Ammon's horn (tissue), 1 donor: Measurements from ENCODE around the gene ST3GAL5.
"Not testable (repeated sequence)": the region's sequence is repeated elsewhere in the genome, so short reads cannot be mapped to it uniquely, and the experiment has no call there.

Experiments
- DNase-seq: peaks from one replicate; pipeline ENCODE4 v3.0.0-alpha.2; 2016; ENCODE audit warnings: low spot score

ST3GAL5 gene

DNA sequence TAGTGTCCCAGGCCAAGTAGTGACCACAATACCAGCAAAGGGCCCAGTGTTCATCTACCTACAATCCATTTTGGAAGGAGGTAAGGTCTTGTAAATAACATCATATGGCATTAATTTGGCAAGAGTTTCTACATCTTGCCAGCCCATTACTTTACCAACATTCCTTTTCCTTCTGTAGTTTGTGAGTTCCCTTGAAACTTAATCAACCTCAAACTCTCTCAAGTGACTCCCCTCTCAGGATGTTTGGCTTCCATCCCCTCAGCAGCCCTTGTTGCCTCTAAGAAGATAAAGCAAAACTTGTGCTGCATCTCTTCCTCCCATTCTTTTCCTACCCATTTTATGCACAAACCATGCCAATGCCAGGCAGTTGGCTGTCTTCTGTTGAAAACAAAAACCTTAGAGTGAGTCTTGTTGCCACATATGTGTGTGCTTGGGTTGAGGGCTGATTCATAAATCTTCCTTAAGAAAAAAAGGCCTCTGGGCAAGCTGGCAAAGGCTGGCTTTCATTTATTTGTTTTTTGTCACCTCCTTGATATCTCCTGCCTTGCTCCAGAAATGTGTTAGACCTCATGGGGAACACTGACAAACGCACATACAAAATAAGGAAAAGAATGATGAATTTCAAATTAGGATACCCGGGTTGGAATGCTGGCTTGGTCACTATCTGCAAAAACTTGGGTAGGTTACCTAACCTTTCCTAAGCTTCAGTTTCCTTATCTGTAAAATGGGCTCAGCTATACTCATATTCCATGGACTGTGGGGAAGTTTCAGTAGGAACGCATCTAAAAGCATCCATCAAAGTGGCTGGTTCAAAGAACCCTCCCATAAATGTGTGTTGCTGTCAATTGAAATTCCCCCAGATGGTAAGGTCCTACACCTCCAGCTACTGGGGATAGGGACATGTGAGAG lies 29.4 kb upstream of the ST3GAL5 start:
- no peak for DNase-seq

DNA sequence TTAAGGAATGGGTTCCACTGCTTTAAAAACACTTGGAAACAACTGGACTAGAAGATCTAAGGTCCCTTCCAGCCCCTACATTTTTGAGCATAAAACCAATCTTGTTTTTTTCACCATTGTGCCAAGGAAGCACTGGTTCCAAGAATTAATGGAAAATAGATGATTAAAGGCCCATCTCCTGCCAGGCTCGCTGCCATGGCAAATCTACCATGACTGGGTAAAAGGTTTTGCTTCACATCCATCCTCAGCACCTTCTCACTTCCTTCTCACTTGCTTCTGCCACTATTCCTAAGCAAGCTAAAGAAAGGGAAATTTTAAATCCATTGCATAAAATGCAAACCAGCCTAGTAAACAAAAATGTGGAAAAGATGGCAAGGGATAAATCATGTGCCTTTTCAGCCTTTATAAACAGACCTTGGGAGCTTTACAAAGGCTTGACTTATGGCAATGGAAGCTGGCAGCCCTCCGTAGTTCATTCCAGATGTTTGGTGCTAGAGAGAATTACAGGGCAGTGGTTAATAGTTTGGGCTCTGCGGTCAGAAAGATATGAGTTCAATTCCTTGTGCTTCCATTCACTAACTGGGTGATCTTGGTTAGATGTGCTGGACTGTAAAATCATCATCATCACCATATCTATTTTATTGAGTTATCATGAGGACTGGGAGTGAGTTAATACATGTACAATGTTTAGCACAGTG lies 27.0 kb upstream of the ST3GAL5 start:
- no peak for DNase-seq

DNA sequence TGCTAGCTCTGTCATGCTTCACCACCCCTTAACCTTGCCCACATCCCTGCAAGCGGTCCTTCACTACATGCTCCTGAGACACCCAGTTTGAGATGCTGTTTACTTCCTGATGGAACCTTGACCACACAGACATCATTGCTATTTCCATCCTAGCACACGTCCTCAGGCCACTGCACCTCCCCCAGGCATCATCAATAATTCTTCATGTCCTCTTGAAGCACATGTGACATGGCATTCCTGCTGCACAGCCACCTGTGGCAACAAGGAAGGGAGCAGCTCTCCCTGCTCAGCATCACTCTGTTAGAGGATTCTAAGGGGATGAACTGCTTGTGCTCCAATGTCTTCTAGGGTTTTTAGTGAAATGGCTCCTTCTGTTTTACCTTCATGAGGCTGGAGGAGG lies 26.1 kb upstream of the ST3GAL5 start:
- DNase-seq = no peak

DNA sequence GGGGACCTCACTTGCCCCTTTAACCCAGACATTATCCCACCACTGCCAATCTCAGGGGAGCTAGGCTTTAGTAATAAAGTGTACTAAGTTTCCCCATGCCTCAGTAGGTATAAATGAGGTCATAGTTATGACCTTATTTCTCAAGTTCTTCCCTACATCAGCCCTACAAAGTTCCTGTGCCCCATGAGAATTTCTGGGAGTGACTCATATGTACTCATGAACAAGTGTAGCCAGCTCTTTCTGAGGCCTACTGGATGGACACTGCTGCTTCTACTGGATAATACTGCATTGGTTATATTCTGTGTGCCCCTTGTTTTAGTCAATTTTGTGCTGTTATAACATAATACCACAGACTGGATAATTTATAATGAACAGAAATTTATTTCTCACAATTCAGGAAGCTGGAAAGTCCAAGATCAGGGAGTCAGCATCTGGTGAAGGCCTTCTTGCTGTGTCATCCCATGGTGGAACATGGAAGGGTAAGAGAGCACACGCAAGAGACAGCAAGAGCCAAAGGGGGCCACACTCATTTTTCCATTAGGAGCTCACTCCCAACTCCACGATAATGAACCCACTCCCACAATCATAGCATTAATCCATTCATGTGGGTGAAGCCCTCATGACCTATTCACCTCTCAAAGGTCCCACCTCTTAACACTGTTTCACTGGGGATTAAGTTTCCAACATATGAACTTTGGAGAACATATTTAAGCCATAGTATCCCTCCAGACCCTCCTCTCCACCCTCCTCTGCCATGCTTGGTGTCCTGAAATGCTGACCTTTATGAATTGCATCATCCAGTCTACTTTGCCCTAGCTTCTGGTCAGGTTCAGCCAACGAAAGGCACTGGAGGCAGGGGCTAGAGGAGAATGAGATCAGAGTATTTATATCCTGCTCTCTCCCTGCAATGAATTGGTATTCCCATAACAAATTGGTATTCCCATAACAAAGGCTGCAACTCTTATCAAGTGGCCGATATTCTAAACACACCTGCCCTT lies 25.4 kb upstream of the ST3GAL5 start:
- DNase-seq = no peak

DNA sequence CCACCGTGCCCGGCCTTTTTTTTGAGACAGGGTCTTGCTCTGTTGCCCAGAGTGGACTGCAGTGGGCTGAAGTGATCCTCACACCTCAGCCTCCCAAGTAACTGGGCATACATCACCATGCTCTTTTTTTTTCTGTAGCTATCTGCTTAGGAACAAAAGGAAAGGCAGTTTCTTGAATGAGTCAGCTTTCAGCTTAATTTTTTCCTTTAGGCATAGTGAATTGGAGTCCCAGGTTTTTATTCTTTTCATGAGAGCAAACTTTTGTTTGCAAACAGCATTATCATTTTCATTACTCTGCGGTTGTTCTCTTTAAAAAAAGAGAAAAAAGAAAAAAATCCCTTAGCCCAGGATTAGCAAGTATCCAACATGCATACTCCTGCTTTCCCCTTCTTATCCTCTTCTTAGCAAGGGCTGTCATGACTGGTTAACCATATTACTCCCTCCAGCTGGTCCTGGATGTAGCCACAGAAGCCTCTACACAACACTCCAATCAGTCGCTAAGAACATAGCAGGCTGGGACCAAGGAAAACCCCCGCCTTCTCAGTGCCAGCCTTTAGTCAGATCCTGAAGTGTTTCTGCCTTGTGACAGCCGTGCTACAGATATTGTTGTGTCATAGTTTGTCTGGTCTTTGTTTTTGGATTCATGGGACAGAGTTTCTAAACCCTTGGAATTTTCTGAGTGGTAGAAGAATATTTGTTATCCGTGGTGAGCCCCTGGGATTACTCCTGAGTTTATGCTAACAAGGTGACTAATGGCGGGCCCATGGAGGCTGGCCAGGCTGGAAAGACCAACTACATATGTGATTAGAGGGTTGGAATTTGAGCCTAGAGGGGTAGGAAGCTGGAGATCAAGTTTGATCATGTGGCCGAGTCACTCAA lies 23.3 kb upstream of the ST3GAL5 start:
- no peak for DNase-seq

DNA sequence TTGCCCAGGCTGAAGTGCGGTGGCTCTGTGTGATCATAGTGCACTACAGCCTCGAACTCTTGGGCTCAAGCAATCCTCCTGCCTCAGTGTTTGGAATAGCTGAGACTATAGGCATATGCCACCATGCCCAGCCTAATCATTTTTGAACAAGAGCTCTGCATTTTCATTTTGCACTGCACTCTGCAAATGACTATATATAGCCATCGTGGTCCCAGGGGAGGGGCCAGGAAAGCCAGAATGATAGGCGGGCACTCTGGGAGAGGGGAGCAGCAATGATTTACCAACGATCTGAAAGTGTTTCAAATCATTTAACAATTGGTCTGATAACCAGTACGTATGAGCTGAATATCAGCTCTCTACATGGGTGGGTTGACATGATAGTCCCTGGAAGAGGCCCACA lies 22.3 kb upstream of the ST3GAL5 start:
- DNase-seq = no peak

DNA sequence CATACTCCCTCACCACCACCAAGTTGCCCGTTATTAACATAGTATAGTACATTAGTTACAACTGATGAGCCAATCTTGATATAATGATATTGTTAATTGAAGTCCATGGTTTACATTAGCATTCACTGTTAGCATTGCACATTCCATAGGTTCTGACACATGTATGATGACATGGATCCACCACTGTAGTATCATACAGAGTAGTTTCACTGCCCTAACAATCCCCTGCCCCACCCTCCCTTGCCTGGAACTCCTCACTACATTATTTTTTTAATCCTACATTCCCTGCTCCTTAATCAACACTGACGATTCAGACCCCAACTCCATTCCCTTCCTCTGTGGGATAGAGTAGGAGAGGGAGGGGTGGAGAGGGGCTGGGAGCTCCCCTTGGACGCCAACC lies 20.2 kb upstream of the ST3GAL5 start:
- DNase-seq = no peak

DNA sequence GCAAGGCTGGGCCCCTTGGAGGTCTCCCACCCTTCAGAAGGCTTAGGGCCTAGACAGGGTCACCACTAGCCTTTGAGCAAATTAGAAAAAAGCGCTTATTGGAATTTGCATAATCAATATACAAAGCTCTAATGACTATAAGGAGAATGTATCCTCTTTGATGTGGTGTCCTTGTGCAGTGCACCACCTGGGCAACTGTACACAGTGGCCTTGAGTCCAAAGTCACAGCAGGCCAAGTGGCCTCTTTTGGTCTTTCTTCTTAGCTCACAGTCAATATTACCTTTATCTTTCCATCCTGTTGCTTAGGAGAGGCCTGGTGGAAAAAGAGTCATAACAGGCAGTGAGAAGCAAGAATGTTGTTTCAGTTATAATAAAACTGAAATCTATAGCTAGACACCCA lies 19.7 kb upstream of the ST3GAL5 start:
- no peak for DNase-seq

DNA sequence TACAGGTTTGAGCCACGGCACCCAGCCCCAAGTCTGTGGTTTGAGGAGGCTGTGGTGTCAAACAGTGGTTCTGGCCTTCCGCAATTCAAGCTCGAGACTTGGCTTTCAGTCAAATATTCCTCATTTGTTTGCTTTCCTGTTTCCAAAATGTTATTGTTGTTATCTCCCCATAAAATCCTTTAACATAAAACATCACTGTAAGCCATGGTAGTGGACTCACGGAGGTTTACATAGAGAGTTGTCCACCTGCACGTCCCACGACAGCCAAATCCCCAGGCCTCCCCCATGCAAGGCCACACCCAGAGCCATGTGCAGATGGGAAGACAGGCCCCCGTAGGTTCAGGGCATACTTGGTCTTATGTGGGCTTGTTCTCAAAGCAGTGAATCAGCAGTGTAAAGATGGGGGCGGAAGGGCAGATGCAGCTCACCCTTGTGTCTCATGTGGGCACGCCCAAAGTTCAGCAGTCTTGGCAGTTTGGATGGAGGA lies 18.9 kb upstream of the ST3GAL5 start:
- DNase-seq = no peak

DNA sequence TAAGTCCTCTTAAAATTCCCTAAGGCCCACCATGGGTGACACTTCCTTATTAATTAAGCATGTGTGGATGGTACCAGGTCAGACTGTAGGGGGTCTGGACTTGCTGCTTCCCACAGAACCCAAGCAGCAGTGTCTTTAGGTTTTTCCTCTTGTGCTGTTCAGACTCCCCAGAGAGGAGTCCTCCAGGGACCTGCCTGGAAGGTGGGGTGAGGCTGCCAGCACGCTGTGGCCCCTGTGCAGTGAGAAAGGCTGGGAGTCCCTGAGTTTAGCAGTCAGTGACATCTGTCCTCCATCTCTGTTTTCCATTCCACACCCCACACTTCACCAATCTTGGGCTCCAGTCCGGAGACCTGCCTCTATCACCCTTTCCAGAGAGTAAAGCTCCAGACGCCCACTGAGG lies 18.0 kb upstream of the ST3GAL5 start:
- no peak for DNase-seq

DNA sequence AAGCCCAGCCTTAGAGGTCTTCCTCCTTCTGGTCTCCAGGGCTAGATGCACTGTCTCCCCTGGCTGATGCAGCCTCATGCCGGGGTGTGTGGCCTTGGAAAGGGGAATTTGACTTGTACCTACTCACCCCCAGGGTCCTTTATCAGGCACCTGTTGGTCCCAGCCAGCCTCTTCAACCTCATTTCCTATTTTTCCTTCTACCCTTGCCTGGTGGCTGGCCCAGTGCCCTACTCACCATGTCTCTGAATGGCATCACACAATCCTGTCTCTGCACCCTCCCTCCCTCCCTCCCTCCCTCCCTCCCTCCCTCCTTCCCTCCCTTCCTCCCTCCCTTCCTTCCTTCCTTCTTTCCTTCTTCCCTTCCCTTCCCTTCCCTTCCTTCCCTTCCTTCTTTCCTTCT lies 17.1 kb upstream of the ST3GAL5 start:
- DNase-seq = no peak

DNA sequence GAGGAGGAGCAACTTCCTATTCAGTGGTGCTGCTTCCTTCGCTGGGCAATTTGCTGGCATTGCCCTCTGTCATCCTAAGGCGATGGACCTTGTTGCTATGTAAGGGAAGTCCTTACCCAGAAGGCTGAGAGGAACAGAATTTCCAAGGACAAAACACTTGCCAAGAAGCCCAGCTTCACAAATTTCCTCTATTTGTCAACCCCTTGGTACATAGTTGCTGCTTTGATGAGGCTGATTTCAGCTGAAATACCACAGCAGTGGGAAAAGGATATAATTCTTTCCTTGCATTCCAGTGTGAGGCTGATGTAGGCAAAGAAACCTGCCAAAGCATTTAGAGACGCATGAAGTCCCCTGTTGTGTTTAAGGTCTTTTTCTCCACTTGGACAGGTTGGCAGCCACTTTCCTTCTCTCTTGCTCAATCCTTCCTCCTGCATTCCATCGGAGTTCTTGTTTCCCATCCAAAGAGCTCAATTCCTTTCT lies 16.4 kb upstream of the ST3GAL5 start:
- DNase-seq = peak; percentile 72

DNA sequence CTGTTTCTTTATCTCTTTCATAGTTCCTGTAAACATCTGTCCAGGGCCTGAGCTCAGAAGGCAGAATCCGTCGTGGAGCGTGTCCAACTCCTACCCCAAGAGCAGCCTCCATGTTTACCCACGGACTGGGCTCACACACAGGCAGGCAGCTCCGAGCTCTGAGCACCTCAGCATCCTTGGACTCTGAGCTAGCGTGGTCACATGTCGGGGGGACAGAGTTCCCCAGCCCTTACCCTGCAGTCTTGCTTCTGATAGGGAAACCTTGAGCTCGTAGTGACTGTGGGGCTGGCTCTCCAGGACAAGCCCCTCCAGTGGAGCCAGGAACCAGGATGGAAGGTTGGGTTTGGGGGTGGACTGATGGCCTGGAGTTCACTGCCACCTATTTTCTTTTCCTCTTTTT lies 15.1 kb upstream of the ST3GAL5 start:
- no peak for DNase-seq

DNA sequence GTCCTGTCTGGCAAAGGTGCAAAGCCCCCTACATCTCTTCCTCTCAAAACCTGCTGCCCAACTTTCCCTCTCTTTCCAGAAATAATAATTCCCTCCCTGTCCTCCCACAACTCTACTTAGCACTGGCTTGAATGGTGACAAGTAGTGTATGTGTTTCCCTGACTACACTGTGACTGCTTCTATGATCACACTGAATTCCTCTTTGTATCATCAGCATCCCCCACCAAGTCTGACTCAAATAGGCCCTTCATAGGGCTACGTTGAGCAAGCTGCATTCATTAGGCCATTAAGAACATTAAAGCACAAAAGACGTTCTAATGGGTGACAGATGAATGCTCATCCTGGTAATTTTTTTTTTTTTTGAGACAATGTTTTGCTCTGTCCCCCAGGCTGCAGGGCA lies 13.7 kb upstream of the ST3GAL5 start:
- DNase-seq = peak; percentile 95

DNA sequence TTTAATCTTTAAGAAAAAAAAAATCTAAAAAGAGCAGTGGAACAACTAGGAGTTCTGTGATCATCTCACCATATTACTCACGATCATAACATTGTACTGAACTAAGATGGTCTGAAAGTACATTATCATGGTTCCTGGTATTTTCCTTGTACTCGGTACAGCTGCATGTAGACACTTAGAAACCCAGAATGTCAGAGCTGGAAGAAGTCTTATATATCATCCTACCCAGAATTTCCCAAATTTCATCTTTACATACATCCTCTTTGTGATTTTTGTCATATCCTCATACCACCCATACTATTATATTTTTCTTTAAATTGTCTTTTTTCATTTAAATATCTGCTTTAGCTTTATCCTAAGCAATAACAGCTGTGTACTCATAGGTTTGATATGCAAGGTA lies 12.4 kb upstream of the ST3GAL5 start:
- DNase-seq = no peak

DNA sequence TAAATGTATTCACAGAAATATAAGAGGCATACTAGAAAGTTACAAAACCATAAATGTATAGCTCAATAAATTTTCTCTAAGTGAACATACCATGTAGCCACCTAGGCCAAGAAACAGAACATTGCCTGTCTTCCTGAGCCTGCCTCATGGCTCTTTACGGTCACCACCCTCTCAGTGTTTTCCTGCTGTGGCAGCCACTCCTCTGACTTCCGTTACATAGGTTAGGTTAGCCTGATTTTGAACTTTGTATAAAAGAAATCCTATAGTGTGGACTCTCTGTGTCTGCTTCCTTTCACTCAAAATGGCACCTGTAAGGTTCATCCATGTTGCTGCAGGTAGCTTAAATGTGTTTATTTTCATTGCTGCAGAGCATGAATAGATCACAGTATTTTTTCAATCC lies 11.6 kb upstream of the ST3GAL5 start:
- no peak for DNase-seq

DNA sequence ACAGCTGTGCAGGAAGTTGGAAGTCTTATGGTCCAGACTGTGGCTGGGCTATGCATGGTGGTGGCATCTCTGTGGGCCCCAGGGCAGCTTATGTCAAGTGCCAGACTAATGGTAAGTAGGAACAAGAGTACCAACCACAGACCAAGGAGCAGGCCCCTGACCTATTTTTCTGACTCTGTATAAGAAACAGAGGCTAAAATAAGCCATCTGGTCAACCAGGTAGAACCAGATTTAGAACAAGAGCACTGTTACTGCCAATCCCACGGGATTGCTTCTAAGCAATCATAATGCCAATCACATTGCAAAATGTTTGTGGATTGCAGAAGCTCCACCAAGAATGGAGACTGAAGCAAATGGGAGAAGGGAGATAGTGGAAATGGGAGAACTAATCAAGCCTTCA lies 11.1 kb upstream of the ST3GAL5 start:
- DNase-seq = no peak

DNA sequence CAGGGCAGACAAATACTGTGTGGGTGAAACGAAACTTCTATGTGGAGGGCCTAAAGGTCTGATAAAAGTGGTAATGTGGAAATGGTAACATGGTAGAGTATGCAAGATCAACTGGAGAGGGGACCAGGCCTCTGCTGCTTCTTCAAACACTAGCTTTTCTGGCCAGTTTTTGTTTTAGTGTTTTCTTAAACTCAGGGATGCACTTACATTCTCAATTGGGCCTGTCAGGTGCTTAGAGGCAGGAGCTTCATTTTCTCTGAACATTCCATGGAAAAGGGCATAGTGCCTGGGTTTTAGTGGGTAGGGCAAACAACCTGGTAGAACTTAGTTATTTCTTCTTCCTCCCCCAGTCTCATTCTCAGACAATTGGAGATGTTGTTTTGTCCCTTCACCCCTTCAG lies 10.5 kb upstream of the ST3GAL5 start:
- no peak for DNase-seq

DNA sequence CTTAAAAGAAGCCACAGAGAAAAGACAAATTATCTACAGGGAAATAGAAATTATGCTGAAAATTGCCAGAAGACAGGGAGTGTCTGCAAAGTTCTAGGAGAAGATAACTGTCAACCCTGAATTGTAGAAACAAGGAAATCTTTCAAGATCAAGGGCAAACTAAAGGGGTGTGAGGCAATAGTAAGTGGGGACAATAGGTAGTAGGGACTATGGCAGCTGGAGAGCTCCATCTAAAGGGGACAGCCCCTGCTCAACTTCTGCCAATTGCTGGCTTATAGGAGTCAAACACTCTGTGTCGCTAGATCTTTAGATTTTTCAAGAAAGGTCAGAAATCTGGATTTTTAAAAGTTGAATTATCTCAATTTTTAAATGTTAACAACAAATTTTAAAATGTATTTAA lies 10.1 kb upstream of the ST3GAL5 start:
- DNase-seq = no peak

DNA sequence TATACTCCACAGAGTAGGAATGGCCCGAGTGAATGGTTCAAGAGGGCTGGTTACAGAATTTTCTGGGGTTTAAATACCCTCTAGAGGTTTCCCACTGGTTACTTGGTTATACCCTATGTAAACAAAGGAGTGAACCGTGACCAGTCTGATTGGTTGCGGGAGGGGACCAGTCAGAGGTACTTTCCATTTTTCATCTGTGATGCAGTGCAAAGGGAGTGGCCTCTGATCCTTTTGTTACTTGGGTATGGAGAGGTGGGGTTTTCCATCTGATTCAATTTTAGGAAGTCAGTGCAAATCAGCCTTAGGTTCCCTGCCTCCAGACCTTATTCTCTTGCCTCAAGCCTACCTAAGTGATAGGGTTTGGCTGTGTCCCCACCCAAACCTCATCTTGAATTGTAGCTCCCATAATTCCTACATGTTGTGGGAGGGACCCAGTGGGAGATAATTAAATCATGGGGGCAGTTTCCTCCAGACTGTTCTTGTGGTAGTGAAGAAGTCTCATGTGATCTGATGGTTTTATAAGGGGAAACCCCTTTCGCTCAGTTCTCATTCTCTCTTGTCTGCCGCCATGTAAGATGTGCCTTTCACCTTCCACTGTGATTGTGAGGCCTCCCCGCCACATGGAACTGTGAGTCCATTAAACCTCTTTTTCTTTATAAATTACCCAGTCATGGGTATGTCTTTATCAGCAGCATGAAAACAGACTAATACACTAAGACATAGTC lies 5.9 kb upstream of the ST3GAL5 start:
- not testable (repeated sequence) for DNase-seq
